MM.1S (cell line): Measurements from ENCODE around the gene OR2A14.

ENCODE experiments used
- DNase-seq: peaks from one replicate; pipeline ENCODE4 v3.0.0-alpha.2; 2015
- H2AFZ ChIP-seq: fragments of 300-600 bp; sonication (generic); 2 replicates; pipeline ENCODE4 v1.6.0; 2016; ENCODE audit warnings: antibody characterized with exemption, low read length
- H3F3A ChIP-seq: fragments of 300-600 bp; sonication (generic); 2 replicates; pipeline ENCODE4 v1.6.1; 2016; ENCODE audit warnings: mild to moderate bottlenecking, antibody characterized with exemption, low read length, moderate library complexity, mixed read lengths; ENCODE audit not compliant: insufficient read depth
- H3K27ac ChIP-seq: fragments of 300-600 bp; sonication (generic); 2 replicates; pipeline ENCODE4 v1.5.1; 2016; ENCODE audit warnings: mild to moderate bottlenecking, low read length
- H3K27me3 ChIP-seq: fragments of 300-600 bp; sonication (generic); replicated peaks from 2 replicates; pipeline ENCODE4 v1.6.0; 2016; ENCODE audit warnings: low read length; ENCODE audit not compliant: insufficient read depth
- H3K36me3 ChIP-seq: fragments of 300-600 bp; sonication (generic); replicated peaks from 2 replicates; pipeline ENCODE4 v1.6.1; 2016; ENCODE audit warnings: mild to moderate bottlenecking, low read length, mixed read lengths; ENCODE audit not compliant: insufficient read depth
- H3K4me1 ChIP-seq: fragments of 300-600 bp; sonication (generic); 2 replicates; pipeline ENCODE4 v1.6.1; 2016; ENCODE audit warnings: low read length, mixed read lengths
- H3K4me2 ChIP-seq: fragments of 300-600 bp; sonication (generic); 2 replicates; pipeline ENCODE4 v1.6.0; 2016; ENCODE audit warnings: low read depth, low read length
- H3K4me3 ChIP-seq: fragments of 300-600 bp; sonication (generic); 2 replicates; pipeline ENCODE4 v1.5.1; 2016; ENCODE audit warnings: low read length, mixed read lengths
- H3K79me2 ChIP-seq: fragments of 300-600 bp; sonication (generic); 2 replicates; pipeline ENCODE4 v1.6.1; 2016; ENCODE audit warnings: mixed run types, low read length, mixed read lengths
- H3K9ac ChIP-seq: fragments of 300-600 bp; sonication (generic); 2 replicates; pipeline ENCODE4 v1.6.1; 2016; ENCODE audit warnings: low read length, mixed read lengths
- H3K9me2 ChIP-seq: fragments of 300-600 bp; sonication (generic); replicated peaks from 2 replicates; pipeline ENCODE4 v1.6.1; 2016; ENCODE audit warnings: mild to moderate bottlenecking, low read length, mixed read lengths; ENCODE audit not compliant: insufficient read depth
- H3K9me3 ChIP-seq: fragments of 300-600 bp; sonication (generic); replicated peaks from 2 replicates; pipeline ENCODE4 v1.6.1; 2016; ENCODE audit warnings: mild to moderate bottlenecking, low read length, mixed read lengths; ENCODE audit not compliant: insufficient read depth
- H4K20me1 ChIP-seq: fragments of 300-600 bp; sonication (generic); 2 replicates; pipeline ENCODE4 v1.6.1; 2016; ENCODE audit warnings: mild to moderate bottlenecking, low read length, moderate library complexity, mixed read lengths; ENCODE audit not compliant: insufficient read depth
- EZH2 ChIP-seq: fragments of 300-600 bp; sonication (generic); optimal IDR thresholded peaks from 2 replicates; pipeline ENCODE3; 2017; ENCODE audit warnings: low read depth, mild to moderate bottlenecking, antibody characterized with exemption, low read length, mixed read lengths
- EZH2phosphoT487 ChIP-seq: fragments of 300-600 bp; sonication (generic); IDR thresholded peaks from 2 replicates; pipeline ENCODE4 v1.6.1; 2018; ENCODE audit warnings: antibody characterized with exemption, low read length
- TF ChIP-seq, protein P1 (sequence below): fragments of 300-600 bp; sonication (generic); IDR thresholded peaks from 2 replicates; pipeline ENCODE4 v1.5.1; 2016; ENCODE audit warnings: antibody characterized with exemption, low read length, mixed read lengths

The OR2A14 gene

GRCh38 chr7:144142187-144142586, 19.2 kb downstream of the OR2A14 start:
- Histone ChIP-seq H3K4me2 (no peak overlapping the region), H3K36me3 (no peaks in the 10 kb centered on the region), H2AFZ (no peak overlapping the region), H3K4me3 (no peak overlapping the region), H3K9me3 (no peaks in the 10 kb centered on the region), H3K27ac (no peak overlapping the region), H3F3A (no peaks in the 10 kb centered on the region), H3K27me3 (no peaks in the 10 kb centered on the region), H3K79me2 (no peaks in the 10 kb centered on the region), H3K4me1 (no peaks in the 10 kb centered on the region), H3K9me2 (no peaks in the 10 kb centered on the region), H3K9ac (no peak overlapping the region), H4K20me1 (no peaks in the 10 kb centered on the region)
- TF ChIP-seq, protein P1, sequence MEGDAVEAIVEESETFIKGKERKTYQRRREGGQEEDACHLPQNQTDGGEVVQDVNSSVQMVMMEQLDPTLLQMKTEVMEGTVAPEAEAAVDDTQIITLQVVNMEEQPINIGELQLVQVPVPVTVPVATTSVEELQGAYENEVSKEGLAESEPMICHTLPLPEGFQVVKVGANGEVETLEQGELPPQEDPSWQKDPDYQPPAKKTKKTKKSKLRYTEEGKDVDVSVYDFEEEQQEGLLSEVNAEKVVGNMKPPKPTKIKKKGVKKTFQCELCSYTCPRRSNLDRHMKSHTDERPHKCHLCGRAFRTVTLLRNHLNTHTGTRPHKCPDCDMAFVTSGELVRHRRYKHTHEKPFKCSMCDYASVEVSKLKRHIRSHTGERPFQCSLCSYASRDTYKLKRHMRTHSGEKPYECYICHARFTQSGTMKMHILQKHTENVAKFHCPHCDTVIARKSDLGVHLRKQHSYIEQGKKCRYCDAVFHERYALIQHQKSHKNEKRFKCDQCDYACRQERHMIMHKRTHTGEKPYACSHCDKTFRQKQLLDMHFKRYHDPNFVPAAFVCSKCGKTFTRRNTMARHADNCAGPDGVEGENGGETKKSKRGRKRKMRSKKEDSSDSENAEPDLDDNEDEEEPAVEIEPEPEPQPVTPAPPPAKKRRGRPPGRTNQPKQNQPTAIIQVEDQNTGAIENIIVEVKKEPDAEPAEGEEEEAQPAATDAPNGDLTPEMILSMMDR = no peak
- TF ChIP-seq EZH2 = no peak
- no peak for TF ChIP-seq EZH2phosphoT487
- no peak for DNase-seq

DNA sequence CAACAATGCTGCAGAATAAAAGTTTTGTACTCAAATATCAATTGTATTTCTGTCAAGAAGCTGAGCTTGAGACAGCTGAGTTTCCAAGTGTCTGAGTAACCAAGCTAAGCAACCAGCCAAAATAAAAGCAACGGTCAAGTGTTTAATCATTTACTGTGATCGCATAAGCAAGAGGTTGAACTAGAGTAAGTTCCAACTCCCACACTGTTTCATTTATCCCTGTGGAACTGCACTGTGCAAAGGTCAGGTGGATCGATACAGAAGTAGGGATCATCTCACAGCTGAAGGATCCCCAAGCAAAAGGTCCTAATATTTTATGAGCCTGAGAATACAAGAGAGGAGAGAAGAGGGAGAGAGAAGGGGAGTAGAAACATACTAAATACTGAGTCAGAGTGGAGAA, 21.4 kb downstream of the OR2A14 start:
- Histone ChIP-seq H3K9me2 (no peaks in the 10 kb centered on the region), H3K9me3 (no peaks in the 10 kb centered on the region), H2AFZ (no peak overlapping the region), H3K4me1 (no peaks in the 10 kb centered on the region), H3K9ac (no peak overlapping the region), H3K4me3 (no peak overlapping the region), H4K20me1 (no peaks in the 10 kb centered on the region), H3F3A (no peaks in the 10 kb centered on the region), H3K4me2 (no peak overlapping the region), H3K79me2 (no peaks in the 10 kb centered on the region), H3K36me3 (no peaks in the 10 kb centered on the region), H3K27me3 (no peaks in the 10 kb centered on the region), H3K27ac (no peak overlapping the region)
- TF ChIP-seq EZH2 = no peak
- TF ChIP-seq, protein P1 = no peak
- no peak for TF ChIP-seq EZH2phosphoT487
- no peak for DNase-seq

DNA sequence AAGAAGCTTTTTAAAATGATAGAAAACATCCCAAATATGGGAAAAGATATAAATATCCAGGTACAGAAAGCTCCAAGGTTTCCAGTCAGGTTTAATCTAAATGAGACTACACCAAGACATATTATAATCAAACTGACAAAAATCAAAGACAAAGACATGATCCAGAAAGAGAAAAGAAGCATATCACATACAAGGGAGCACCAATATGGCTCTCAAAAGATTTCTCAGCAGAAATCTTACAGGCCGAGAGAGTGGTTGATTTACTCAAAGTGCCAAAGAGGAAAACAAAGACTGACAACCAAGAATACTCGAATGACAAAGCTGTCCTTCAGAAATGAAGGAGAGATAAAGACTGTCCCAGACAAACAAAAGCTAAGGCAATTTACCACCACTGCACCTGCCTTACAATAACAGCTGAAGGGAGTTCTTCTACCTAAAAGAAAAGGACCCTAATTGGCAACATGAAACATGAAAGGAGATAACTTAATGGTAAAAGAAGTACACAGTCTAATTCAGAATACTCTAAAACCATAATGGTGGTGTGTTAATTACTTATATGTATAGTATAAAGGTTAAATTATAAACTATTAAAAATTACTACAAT, 25.4 kb downstream of the OR2A14 start:
- DNase-seq = no peak
- Histone ChIP-seq H3K4me2 (no peak overlapping the region), H3K9me2 (no peaks in the 10 kb centered on the region), H3K27me3 (no peaks in the 10 kb centered on the region), H3K36me3 (no peaks in the 10 kb centered on the region), H3K9me3 (no peaks in the 10 kb centered on the region), H3F3A (no peaks in the 10 kb centered on the region), H3K79me2 (no peaks in the 10 kb centered on the region), H2AFZ (no peak overlapping the region), H3K9ac (no peak overlapping the region), H3K27ac (no peak overlapping the region), H3K4me3 (no peak overlapping the region), H4K20me1 (no peaks in the 10 kb centered on the region), H3K4me1 (no peaks in the 10 kb centered on the region)
- TF ChIP-seq EZH2phosphoT487 = no peak
- TF ChIP-seq EZH2 = no peak
- TF ChIP-seq, protein P1 = no peak
